ENCODE data around the gene TMEM60.

GRCh38 chr7:77831953-77832352, 33.7 kb upstream of the TMEM60 start:
- no peak for TF ChIP-seq POLR2A (IDR thresholded peaks at IDR 0.05; ENCODE audit: low read depth, low read length)
- no peak for TF ChIP-seq MAX (IDR thresholded peaks at IDR 0.05; ENCODE audit: insufficient read depth, insufficient read length)
- no peak for TF ChIP-seq CTCF (IDR thresholded peaks at IDR 0.05; ENCODE audit: extremely low read depth in 1 of 2, insufficient read depth in 1 of 2, low read depth in 1 of 2, low read length in 2 of 2)
- no peak for TF ChIP-seq EZH2 (IDR thresholded peaks at IDR 0.05; ENCODE audit: borderline replicate concordance, low read depth, low read length, severe bottlenecking)
- TF ChIP-seq POLR2AphosphoS5 (IDR thresholded peaks at IDR 0.05; ENCODE audit: insufficient read depth, low read depth, low read length) = no peak
- no peak for TF ChIP-seq JUN (IDR thresholded peaks at IDR 0.05; ENCODE audit: borderline replicate concordance, insufficient read depth, insufficient read length, low read depth)
- TF ChIP-seq MYC (IDR thresholded peaks at IDR 0.05; ENCODE audit: low read depth, low read length) = no peak
- TF ChIP-seq FOS (IDR thresholded peaks at IDR 0.05; ENCODE audit: borderline replicate concordance, insufficient read depth, low read length) = no peak
- no peak for TF ChIP-seq GATA2 (IDR thresholded peaks at IDR 0.05; ENCODE audit: insufficient read depth, insufficient read length, low read depth, low read length)
